GM12872 (cell line): ENCODE data around the gene DENND4B.

Source experiments
- TF ChIP-seq, protein P1 (sequence below): IDR thresholded peaks from 3 replicates; pipeline ENCODE4 v1.5.1; 2011; ENCODE audit warnings: low read depth, mild to moderate bottlenecking, low read length, moderate library complexity; ENCODE audit not compliant: insufficient read depth

DENND4B gene

DNA sequence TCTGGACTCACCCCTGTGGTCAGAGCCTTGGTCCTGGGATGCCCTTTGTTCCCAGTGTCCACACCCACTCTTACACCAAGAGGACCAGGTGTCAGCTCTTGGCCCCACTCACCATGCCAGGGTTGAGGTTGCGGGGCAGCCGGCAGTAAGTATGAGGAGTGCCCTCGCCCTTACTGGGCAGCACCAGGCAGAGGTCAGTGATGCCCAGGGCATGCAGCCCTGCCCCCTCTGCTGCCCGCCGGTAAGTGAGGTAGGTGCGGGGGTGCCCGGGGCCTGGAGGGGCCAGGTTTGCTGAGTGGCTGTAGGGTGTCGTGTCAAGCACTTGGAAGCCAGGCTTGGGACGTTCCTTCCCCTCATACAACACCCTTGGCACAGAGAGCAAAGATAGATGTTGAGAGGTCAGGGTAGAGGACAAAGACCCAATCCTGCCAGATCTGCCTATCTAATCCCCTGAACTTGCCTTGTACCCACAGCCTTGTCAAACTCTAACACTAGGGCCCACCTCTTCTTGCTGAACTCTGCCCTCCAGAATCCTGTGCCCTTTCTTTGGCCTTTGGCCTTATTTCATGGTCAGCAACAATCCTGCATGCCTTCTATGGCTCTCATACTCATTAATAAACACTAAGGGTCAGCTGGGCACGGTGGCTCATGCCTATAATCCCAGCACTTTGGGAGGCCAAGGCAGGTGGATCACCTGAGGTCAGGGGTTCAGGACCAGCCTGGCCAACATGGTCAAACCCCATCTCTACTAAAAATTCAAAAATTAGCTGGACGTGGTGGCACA lies 3.6 kb downstream of the DENND4B start:
- TF ChIP-seq, protein P1, sequence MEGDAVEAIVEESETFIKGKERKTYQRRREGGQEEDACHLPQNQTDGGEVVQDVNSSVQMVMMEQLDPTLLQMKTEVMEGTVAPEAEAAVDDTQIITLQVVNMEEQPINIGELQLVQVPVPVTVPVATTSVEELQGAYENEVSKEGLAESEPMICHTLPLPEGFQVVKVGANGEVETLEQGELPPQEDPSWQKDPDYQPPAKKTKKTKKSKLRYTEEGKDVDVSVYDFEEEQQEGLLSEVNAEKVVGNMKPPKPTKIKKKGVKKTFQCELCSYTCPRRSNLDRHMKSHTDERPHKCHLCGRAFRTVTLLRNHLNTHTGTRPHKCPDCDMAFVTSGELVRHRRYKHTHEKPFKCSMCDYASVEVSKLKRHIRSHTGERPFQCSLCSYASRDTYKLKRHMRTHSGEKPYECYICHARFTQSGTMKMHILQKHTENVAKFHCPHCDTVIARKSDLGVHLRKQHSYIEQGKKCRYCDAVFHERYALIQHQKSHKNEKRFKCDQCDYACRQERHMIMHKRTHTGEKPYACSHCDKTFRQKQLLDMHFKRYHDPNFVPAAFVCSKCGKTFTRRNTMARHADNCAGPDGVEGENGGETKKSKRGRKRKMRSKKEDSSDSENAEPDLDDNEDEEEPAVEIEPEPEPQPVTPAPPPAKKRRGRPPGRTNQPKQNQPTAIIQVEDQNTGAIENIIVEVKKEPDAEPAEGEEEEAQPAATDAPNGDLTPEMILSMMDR: no peak

DNA sequence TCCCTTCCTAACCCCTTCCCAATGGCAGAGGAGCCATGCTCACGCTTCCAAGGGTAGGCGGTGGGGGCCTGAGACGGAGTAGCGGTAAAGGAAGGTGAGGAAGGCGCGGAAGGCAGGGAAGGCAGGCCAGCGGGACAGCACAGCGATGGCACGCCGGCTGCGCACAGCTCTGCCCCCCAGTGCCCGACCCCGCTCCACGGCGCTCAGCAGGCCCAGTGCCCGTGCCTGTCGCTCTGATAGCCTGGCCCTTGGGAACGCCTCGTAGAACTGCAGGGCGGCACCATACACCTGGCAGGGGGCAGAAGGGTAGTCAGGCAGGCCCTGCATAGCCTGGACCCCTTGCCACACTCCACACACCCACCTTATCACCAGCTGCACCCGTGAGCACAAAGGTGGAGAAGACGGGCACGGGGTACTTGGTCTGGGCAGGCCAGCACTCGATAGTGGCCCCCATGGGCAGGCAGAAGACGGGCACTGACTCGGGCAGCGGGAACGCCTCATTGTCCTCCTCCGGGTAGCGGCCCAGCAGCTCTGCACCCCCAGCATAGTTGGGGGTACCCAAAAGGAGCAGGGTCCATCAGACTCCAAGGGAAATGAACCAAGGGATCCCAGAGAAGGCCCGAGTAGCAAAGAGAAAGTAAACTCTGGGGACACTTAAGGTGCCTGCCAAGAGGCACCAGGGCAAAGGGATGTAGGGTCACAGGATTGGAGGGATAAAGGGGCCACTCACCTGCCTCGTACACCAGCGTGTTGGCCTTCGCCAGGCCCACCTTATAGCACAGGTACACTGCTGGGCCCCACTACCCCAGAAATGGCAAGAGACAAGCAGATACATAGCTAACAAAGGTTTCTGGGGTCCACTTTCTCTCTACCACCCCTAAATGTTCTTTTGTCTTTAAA lies 4.4 kb downstream of the DENND4B start:
- TF ChIP-seq, protein P1: no peak

DNA sequence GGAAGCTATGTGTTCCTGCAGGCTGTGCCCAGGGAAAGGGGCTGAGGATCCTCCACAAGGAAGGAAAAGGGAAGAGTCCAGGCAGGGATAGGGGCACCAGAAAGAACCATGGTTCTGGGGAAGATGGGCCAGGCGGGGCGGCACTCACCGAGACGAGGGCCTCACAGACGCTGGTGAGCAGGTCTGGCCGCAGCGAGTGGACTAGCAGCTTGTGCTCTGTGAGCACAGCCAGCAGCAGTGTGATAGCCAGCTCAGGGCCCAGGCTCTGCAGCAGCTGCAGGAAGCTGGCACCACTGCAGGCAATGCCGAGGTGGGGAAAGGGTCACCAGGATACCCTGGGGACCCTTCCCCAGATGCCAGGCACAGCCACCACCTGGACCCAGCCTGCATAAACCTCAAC lies 5.8 kb downstream of the DENND4B start:
- TF ChIP-seq, protein P1: no peak

DNA sequence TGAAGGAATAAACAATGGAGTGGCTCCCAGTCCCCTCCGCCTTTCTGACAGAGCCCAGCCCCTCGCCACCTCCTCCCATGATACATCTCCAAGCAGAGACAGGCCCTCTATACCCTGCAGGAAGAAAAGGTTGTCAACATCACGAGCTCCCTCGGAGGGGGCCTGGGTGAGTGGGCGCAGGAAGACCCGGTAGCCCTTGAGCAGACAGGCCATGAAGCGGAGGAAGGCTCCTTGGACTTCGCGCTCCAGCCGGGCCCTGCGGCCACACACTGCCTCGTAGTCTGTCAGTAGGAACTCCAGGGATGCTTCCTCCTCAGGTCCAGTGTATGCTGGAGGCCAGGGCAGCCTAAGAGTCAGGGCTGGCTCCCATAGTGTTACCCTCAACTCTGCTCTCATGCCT lies 7.0 kb downstream of the DENND4B start:
- TF ChIP-seq, protein P1: no peak

DNA sequence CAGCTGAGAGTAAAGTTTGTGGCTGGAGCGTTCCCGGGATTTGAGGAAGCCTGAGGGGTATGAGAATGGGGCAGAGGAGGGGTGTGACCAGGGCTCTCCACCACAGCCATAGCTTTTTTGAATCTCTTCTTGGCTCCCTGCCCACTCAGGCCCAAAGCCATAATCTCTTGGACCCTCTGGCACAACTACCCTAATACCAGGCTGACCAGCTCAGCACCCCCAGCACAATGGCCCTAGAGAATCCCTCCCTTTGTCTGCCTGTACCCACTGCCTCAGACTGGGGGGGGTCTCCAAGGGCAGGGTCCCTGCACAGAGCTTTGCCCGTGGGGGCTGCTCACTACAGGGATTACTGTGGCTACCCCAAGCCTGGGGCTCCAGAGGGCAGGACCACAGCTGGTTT lies 7.5 kb downstream of the DENND4B start:
- TF ChIP-seq, protein P1: no peak

DNA sequence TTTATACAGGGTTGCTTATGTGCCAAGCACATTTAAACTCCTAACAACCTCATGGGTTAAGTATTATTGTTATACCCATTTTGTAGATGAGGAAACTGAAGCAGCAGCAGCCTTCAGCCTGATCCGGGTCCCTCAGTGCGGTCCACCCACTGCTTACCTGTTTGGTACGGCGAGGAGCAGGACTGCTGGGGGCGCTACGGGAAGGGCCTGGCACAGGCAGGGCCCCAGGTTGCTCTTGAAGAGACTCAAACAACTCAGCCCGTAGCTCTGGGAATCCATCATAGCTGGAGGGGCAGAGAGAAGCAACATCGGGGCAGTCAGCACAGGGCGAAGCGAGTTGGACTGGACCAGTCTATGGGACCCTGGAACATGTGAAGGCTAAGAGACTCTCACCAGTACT lies 9.2 kb downstream of the DENND4B start:
- TF ChIP-seq, protein P1: no peak

DNA sequence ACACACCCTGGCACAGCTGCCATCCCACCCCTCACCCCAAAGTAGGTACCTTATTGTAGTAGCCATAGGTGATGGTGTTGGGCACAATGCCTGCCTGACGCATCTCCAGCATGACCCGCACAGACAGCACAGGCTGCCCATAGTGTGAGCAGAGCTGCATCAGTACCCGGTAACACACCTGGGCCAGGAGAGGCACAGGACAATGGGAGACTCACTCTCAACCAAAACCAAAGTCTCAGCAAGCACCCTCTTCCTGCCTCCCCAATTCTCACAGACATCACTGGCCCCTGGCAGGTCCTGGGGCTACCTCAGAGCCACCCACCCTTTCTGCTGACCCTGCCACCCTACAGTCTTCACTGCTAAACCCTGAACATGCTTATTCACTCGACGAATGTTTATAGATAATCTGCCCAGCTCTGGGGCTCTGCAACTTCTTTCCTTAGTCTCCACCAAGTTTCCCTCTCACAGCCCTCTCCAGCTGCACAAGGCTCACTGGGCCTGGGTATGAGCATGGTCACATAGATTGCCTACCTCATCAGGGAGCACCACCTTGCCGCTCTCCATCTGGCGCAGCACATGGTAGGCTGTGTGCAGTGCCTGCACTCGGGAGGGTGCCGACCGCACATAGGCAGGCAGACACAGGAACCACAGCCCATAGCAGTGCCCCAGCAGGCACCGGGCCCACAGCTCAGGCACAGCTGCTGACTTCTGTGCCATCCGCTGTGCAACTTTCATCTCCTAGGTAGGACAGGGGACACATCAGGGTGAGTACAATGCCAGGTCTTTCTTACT lies 10.3 kb downstream of the DENND4B start:
- TF ChIP-seq, protein P1: no peak
